CD4-positive, alpha-beta T cell treated with Interferon alpha-2 for 1 hour (primary cell): Measurements from ENCODE around the gene NBPF3.
"Not testable (repeated sequence)": the region's sequence is repeated elsewhere in the genome, so short reads cannot be mapped to it uniquely, and the experiment has no call there.

ENCODE experiments used
- DNase-seq, 2 donors: peaks; one replicate each; pipeline ENCODE4 v3.0.0-alpha.2; 2020 to 2022

The NBPF3 gene

DNA sequence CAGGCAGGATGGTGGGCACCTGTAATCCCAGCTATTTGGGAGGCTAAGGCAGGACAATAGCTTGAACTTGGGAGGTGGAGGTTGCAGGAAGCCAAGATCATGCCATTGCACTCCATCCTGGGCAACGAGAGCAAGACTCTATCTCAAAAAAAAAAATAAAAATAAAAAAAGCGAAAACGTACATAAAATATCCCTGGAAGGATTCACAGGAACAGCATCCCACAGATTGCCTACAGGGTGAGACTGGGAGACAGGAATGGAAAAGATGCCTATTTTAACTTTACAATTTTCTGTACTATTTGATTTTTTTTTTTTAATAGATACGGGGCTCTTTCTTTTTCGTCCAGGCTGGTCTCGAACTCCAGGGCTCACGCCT, 604 bp upstream of the NBPF3 start:
- no peak for DNase-seq

DNA sequence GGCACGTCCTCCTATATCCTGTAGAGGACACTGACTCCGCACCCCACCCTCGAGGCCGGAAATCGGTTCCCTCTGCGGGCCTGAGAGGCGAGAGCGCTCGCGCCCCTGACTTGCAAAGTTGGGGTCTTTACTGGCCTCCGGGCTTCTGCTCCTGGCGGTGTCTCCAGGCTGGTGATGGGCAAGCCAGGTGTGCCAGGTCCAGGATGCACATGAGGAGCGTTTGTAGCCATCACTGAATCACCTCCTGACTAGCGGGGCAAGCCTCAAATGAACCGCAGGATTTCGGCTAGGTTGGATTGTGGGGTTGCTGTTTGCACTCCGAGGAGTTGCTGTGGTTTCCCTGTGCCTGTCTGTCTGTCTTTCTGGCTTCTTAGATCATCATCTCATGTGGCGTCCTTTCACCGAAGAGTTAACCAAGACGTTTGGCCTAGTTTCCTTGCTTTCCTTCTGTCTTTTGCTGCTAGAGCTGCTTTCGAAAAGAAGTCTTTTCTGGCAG, 741 bp downstream of the NBPF3 start:
- peak in 1 of 2 donors; percentile 11 for DNase-seq

DNA sequence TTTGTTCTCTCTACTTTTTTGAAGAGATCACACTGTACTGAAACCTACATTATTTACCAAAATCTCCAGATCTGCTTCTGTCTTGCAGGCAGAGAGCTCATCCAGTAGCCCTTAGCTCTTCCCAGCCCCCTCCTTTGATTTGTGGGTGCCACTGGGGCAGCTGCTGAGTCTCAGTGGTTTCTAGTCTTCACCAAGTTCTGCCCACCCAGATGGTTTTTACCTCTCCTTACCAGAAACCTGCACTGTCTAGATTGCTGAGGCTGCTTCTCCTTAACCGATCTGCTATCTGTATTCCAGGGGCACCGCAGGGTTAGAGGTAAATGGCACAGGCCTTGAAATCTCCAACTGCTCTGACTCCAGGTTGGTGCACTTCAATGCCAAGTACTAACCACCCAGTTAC, 6.7 kb downstream of the NBPF3 start:
- not testable (repeated sequence) for DNase-seq

DNA sequence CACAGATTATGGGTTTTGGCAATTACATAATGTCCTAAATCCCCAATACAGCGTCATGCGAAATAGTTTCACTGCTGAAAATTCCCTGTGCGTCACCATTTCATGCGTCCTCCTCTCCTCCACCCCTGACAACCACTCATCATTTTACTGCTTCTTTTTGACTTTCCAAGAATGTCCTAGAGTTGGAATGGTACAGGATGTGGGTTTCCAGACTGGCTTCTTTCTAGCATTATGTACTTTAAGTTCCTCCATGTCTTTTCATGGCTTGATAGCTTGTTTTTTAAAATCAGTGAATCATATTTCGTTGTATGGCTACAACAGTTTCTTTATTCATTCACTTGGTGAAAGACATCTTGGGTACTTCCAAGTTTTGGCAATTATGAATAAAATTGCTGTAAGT, 7.4 kb downstream of the NBPF3 start:
- no peak for DNase-seq

GRCh38 chr1:21449906-21450305, 10.0 kb downstream of the NBPF3 start:
- DNase-seq, result no peak

DNA sequence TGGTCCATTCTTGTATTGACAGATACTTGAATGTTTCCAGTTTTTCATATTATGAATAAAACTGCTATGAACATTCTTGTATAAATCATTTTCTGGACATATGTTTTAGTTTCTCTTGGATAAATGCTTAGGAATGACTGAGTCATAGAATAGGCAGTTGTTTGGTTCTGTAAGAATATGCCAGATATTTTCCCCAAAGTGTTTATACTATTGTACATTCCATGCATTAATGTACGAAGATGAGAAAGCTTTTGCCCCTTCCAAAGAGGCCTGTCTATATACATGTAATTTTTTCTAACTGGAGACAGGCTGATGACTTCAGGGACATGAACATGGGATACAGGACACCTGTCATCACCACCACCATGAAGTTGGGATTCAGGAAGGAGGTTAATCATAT, 11.3 kb downstream of the NBPF3 start:
- DNase-seq, result no peak

- no peak for DNase-seq
These were observed 12.1 kb downstream of the NBPF3 start for GRCh38 chr1:21451981-21452411.

DNA sequence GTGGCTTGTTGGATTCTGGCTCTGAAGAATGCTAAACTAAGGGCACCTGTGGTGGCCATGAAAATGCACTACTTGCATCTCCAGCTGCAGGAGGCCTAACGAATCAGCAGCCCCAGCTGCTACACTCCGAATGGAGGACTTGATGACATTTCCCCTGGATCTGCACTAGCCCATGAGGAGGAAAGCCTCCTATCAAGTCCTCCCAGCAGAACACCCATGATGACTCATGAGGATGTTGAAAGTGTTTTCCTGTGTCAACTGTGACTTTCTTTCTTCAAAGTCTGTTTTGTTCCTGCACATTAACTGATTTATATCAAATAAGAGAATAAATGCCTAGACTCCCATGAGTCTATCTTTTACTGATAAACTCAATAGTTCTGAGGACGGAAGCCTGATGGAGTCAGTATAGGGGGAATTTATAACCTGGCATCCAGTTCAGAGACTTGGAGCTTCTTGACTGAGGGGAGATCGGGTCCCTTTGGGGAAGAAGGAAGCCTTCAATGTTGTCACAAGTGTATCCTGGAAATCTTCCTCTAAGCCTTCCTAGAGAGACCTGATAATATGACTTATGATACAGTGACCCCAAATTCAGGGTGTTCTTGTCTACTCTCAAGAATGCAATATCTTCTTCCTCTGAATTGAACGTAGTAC, 14.2 kb downstream of the NBPF3 start:
- not testable (repeated sequence) for DNase-seq

- not testable (repeated sequence) for DNase-seq
These were observed 15.0 kb downstream of the NBPF3 start for GRCh38 chr1:21454904-21455303.

- DNase-seq, result no peak
These were observed 17.7 kb downstream of the NBPF3 start for GRCh38 chr1:21457654-21458053.

- DNase-seq, result not testable (repeated sequence)
These were observed 25.2 kb downstream of the NBPF3 start for GRCh38 chr1:21465127-21465526.

- DNase-seq, result not testable (repeated sequence)
These were observed 28.0 kb downstream of the NBPF3 start for GRCh38 chr1:21467946-21468345.

DNA sequence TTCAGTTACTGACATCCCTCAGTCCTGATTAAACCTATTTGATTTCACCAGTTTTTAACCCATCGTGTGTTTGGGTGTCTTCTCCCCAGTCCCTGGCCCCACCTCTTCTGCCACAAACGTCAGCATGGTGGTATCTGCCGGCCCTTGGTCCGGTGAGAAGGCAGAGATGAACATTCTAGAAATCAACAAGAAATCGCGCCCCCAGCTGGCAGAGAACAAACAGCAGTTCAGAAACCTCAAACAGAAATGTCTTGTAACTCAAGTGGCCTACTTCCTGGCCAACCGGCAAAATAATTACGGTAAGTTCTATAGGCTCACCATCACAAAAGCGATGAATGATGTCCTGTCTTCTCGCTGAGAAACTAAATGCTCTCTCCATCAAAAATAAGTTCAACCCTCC, 28.7 kb downstream of the NBPF3 start:
- DNase-seq, result peak in 1 of 2 donors; percentile 20

GRCh38 chr1:21469581-21469980, 29.6 kb downstream of the NBPF3 start:
- DNase-seq, result no peak

DNA sequence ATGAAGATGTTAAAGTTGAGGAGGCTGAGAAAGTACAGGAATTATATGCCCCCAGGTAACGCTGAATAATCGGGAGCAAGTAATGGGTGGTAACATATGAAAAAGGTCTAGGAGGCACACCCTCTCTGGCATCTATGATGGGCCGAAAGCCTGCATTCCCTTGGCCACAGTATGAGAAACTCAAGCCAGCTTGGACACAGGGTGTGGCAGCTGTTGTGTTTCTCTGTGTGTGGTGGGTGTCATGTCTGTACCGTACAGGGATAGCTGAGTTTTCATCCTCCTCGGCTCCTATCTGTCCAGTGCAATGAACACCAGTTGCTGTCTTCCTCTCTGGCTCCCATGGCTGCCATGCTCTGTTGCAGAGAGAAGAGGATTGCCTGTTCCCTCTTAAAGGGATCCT, 32.9 kb downstream of the NBPF3 start:
- DNase-seq, result no peak

- DNase-seq, result no peak
These were observed 38.4 kb downstream of the NBPF3 start for GRCh38 chr1:21478356-21478755.

GRCh38 chr1:21483881-21484280, 43.9 kb downstream of the NBPF3 start:
- DNase-seq, result not testable (repeated sequence)

- no peak for DNase-seq
These were observed 49.2 kb downstream of the NBPF3 start for GRCh38 chr1:21489146-21489545.

DNA sequence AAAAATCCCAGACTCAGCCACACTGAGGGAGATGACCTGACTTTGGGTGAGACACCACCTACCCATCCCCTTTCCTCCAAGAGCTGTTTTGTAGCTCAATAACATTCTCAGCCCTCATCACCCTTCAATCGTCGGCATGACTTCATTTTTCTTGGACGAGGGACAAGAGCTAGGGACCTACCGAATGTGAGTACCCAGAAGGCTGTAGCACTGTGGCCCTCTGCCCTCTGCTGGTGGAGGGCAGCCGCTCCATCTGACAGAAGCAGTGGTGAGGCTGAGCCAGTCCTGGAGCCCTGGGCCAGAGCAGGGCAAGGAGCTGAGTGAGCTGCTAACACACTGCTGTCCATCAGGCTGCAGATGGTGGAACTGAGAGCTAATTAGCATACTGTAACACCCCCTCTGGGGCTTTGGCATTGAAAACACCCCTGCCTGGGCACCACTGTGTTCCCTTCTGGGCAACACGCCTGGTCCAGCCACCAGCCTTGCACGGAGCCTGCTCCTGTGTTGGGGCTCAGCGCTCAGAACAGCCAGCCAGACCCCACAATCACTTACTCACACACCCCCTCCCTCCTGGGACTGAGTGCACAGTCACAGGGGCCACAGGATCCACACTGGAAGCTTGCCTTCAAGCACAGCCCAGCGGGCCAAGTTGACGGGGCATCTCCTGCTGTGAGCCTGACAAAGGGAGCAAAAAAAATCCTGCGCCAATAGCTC, 51.0 kb downstream of the NBPF3 start:
- DNase-seq, result no peak

DNA sequence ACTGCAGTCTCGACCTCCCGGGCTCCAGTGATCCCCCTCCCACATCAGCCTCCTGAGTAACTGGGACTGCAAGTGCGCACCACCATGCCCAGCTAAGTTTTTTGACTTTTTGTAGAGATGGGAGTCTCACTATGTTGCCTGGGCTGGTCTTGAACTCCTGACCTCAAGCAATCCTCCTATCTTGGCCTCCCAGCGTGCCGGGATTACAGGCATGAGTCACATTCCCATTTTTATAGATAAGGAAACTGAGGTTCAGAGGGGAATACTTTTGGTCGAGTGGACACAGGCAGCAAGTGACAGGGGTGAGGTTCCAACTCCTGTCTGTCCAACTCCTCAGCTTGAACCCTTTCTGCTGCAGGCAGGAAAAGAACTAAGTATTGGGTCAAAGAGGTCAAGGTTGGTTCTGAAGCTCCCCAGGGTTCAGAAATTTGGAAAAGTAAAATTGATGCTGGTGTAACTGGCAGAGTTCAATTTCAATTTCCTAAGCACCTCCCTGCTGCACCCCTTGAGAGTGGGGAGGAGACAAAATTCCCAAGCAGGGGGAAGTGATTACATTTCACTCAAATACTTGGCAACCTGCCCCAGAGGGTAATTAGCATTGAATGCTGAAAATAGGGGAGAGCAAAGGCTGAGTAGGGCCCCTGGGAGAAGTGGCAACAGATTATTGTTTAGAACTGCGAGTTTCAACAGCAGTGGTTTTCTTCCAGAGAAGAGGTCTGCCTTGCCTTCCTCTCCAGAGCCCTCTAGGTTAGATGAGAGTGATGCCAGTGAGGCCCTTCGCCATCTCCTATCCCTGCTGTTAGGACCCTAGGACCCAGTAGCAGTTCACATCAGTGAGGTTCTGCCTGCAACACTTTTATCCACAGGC, 51.8 kb downstream of the NBPF3 start:
- no peak for DNase-seq

DNA sequence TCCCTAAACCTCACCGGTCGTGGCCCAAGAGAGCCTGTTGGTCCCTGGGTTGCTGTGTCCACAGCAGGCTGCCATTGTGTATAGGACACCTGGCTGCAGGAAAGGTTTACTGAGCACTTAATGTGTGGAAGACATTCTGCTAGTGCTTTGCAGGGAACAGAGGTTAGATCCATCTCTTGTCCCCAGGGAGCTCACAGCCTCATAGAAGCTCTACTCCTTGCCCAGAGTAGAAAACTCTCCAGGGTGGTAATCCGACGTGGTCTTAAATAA, 52.4 kb downstream of the NBPF3 start:
- no peak for DNase-seq

DNA sequence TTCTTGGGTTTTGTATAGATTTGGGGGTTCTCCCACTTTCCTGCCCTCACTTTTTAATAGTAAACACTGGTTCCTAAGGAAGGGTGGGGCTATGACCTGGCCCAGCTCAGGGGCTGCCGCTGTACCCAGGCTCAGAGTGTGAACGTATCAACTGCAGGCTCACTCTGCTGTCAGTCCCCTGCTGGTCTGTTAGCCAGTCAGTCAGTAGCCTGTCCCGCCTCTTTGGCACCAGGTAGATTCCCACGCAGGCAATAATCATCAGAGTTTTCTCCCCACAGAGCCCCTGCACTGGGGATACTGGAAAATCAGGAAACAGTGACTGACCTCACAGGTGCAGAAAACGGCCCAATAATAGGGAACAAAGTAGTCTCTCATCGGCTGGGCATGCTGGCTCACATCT, 54.3 kb downstream of the NBPF3 start:
- DNase-seq, result no peak

DNA sequence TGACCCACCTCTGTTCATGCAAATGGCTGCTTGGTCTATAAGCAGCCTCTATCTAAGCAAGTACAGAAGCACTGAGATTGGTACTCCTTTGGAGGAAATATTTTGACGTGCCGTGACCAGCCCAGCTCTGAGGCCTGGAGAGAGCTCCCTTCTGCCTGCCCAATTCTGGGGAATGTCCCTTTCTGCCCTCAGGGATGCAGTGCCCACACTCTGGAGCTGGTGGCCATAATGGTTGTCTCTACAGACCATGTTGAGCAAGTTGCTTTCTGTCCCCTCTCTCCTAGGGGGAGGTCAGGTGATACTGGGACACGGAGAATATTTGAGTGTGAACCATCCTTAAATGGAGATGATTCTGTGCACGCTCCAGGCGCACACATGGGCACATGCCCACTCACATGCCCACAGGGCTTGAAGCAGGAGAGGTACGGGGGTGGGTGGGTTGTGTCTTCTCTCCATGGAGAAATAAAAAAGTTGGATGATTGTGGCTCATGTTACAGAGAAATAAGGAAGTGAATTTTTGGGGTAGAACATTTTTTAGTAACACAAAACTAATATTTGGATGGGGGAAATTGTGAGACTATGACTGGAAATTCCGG, 55.4 kb downstream of the NBPF3 start:
- no peak for DNase-seq
